ENCODE results near the gene DDX42. TPM values are rescaled to one million over a fixed set of nuclear protein-coding genes. Genes with fewer than 3 reads are reported as not detected.
"Not testable (repeated sequence)": the region's sequence is repeated elsewhere in the genome, so short reads cannot be mapped to it uniquely, and the experiment has no call there.

The DDX42 gene
- total and polyA plus RNA-seq, 2 experiments from 2014 or later = 57.8 to 101 TPM

DNA sequence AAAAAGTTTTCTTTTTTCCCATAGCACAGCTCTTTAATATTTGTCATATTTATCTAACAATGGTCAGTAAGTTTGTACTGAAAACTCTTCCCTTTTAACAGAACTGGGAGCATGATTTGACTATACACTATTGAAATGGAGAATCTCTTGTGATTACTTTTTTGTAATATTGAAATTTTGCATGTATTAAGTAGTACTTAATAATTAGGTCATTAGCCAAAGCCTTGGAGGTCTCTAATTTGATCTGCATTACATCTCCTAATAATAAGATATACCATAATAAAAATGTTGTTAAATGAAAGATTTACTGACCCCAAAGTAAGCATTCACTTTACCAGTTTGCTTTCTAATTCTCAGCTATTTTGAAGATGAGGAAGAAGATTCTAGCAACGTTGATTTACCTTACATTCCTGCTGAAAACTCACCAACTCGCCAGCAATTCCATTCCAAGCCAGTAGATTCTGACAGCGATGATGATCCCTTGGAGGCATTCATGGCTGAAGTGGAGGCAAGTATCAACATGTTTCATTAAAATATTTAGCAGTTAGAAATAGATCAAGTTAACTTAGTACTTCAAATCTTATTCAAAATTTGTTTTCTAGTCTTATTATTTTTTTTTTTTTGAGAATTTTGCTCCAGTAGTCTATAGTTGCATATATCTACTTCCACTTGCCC, 18.2 kb downstream of the DDX42 start (continued):
- TF ChIP-seq REST (IDR thresholded peaks at IDR 0.05; ENCODE audit: unreplicated experiment) (no peak), ETS1 (IDR thresholded peaks at IDR 0.05) (no peak), STAT1 (IDR thresholded peaks at IDR 0.05; ENCODE audit: unreplicated experiment) (no peak)

DNA sequence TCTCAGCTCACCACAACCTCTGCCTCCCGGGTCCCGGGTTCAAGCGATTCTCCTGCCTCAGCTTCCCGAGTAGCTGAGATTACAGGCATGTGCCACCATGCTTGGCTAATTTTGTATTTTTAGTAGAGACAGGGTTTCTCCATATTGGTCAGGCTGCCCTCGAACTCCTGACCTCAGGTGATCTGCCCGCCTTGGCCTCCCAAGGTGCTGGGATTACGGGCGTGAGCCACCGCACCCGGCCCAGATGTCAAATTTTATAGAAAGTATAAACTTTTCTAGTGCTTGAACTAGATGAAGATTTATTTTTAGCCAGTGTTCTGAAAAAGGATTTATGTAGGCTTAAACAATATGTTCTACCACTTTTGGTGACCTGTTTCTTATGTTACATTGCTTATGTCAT, 22.4 kb downstream of the DDX42 start:
- not testable (repeated sequence) for H3K4me2 ChIP-seq; H3K4me3 ChIP-seq; H3K4me3 Mint-ChIP-seq; H3K27ac Mint-ChIP-seq; DNase-seq (ENCODE audit: low spot score); H3K9me3 Mint-ChIP-seq; H3K27ac ChIP-seq (ENCODE audit: low read depth); H3K27me3 Mint-ChIP-seq (ENCODE audit: insufficient read depth, low read depth, poor library complexity); ATAC-seq; H3F3A ChIP-seq (replicated peaks; ENCODE audit: low read depth); H3K27me3 ChIP-seq (ENCODE audit: insufficient read depth); H2AFZ ChIP-seq; H3K4me1 Mint-ChIP-seq; H3K9me2 ChIP-seq (ENCODE audit: insufficient read depth); H3K4me1 ChIP-seq (ENCODE audit: insufficient read depth)
- peaks cover 92% of the 10 kb centered on the region for H3K36me3 Mint-ChIP-seq (ENCODE audit: low read depth)
- Histone ChIP-seq H3K36me3 (ENCODE audit: insufficient read depth) (peaks cover 96% of the 10 kb centered on the region), H4K20me1 (replicated peaks; ENCODE audit: insufficient read depth) (peaks cover 26% of the 10 kb centered on the region), H3K79me2 (replicated peaks; ENCODE audit: insufficient read depth) (peaks cover 71% of the 10 kb centered on the region)

- no peaks in the 10 kb centered on the region for H3K27me3 ChIP-seq (ENCODE audit: insufficient read depth)
- no peak overlapping the region for H3K4me3 ChIP-seq
- H3K4me2 ChIP-seq = no peak overlapping the region
- H3K4me1 ChIP-seq (ENCODE audit: insufficient read depth) = no peaks in the 10 kb centered on the region
- no peaks in the 10 kb centered on the region for H3K27me3 Mint-ChIP-seq (ENCODE audit: insufficient read depth, low read depth, poor library complexity)
- no peak for DNase-seq (ENCODE audit: low spot score)
- H3K36me3 ChIP-seq (ENCODE audit: insufficient read depth) = peaks cover 88% of the 10 kb centered on the region
- no peak overlapping the region for H2AFZ ChIP-seq
- H3K36me3 Mint-ChIP-seq (ENCODE audit: low read depth) = peaks cover 87% of the 10 kb centered on the region
- H3K4me3 Mint-ChIP-seq = no peak overlapping the region
- peaks cover 55% of the 10 kb centered on the region for H3K79me2 ChIP-seq (replicated peaks; ENCODE audit: insufficient read depth)
- no peaks in the 10 kb centered on the region; the same call in 1 of the 2 replicates for H3F3A ChIP-seq (replicated peaks; ENCODE audit: low read depth)
- H3K4me1 Mint-ChIP-seq = no peaks in the 10 kb centered on the region
- no peaks in the 10 kb centered on the region for H3K9me3 Mint-ChIP-seq
- no peaks in the 10 kb centered on the region for H3K9me2 ChIP-seq (ENCODE audit: insufficient read depth)
- no peak for ATAC-seq
- no peak overlapping the region for H3K27ac Mint-ChIP-seq
- H3K27ac ChIP-seq (ENCODE audit: low read depth) = no peak overlapping the region
- peaks cover 27% of the 10 kb centered on the region for H4K20me1 ChIP-seq (replicated peaks; ENCODE audit: insufficient read depth)
- no peak for TF ChIP-seq ZNF331 (CRISPR knock-in tag; IDR thresholded peaks at IDR 0.05; ENCODE audit: low read depth)
- no peak for TF ChIP-seq POLR2AphosphoS5 (IDR thresholded peaks at IDR 0.05; ENCODE audit: low read depth)
- TF ChIP-seq STAT1 (IDR thresholded peaks at IDR 0.05; ENCODE audit: unreplicated experiment) = no peak
- no peak for TF ChIP-seq EZH2phosphoT487 (IDR thresholded peaks at IDR 0.05; ENCODE audit: unreplicated experiment)
- no peak for TF ChIP-seq JUNB (IDR thresholded peaks at IDR 0.05; ENCODE audit: unreplicated experiment)
- no peak for TF ChIP-seq CREB1 (CRISPR knock-in tag; IDR thresholded peaks at IDR 0.05; ENCODE audit: low read depth)
- no peak for TF ChIP-seq ETS1 (IDR thresholded peaks at IDR 0.05)
- TF ChIP-seq ZNF114 (CRISPR knock-in tag; IDR thresholded peaks at IDR 0.05) = no peak
- no peak for TF ChIP-seq REST (IDR thresholded peaks at IDR 0.05; ENCODE audit: unreplicated experiment)
- TF ChIP-seq CTCF (conservative IDR thresholded peaks at IDR 0.05; ENCODE audit: low read depth in 2 of 2) = no peak
These were observed 24.7 kb downstream of the DDX42 start for GRCh38 chr17:63798572-63799106.
